Astrocyte of the spinal cord (primary cell): ENCODE results near the gene FGFR3.

ENCODE experiments used
- DNase-seq: peaks from one replicate; pipeline ENCODE4 v3.0.0; 2011; ENCODE audit warnings: low read depth, low spot score
- H3K4me3 ChIP-seq: 2 replicates; pipeline ENCODE4 v1.5.1; 2011; ENCODE audit warnings: low read depth, mild to moderate bottlenecking, low read length, moderate library complexity
- in situ Hi-C: cut with HindIII; loops from 2 replicates; pipeline ENCODE4 v1.10.0; 2017; ENCODE audit warnings: low sequenced_read_pairs
- TF ChIP-seq, protein P1 (sequence below): IDR thresholded peaks from 2 replicates; pipeline ENCODE4 v1.5.1; 2012; ENCODE audit warnings: low read depth, mild to moderate bottlenecking, low read length, inconsistent platforms

The FGFR3 gene

GRCh38 chr4:1773754-1774153 is 19.3 kb upstream of the FGFR3 start:
- no peak for DNase-seq
- in situ Hi-C loops = no loop called here
- no peak overlapping the region for H3K4me3 ChIP-seq
- TF ChIP-seq, protein P1, sequence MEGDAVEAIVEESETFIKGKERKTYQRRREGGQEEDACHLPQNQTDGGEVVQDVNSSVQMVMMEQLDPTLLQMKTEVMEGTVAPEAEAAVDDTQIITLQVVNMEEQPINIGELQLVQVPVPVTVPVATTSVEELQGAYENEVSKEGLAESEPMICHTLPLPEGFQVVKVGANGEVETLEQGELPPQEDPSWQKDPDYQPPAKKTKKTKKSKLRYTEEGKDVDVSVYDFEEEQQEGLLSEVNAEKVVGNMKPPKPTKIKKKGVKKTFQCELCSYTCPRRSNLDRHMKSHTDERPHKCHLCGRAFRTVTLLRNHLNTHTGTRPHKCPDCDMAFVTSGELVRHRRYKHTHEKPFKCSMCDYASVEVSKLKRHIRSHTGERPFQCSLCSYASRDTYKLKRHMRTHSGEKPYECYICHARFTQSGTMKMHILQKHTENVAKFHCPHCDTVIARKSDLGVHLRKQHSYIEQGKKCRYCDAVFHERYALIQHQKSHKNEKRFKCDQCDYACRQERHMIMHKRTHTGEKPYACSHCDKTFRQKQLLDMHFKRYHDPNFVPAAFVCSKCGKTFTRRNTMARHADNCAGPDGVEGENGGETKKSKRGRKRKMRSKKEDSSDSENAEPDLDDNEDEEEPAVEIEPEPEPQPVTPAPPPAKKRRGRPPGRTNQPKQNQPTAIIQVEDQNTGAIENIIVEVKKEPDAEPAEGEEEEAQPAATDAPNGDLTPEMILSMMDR = no peak

- in situ Hi-C loops = no loop called here
- TF ChIP-seq, protein P1 = no peak
- no peak for DNase-seq
- no peak overlapping the region for H3K4me3 ChIP-seq
Observed at GRCh38 chr4:1775731-1776500, 17.2 kb upstream of the FGFR3 start.

GRCh38 chr4:1776521-1777161 is 16.5 kb upstream of the FGFR3 start:
- no peak overlapping the region for H3K4me3 ChIP-seq
- in situ Hi-C loops = no loop called here
- TF ChIP-seq, protein P1 = no peak
- DNase-seq = no peak

- peak; percentile 5 for DNase-seq
- TF ChIP-seq, protein P1 = no peak
- in situ Hi-C loops = no loop called here
- no peak overlapping the region for H3K4me3 ChIP-seq
Observed at GRCh38 chr4:1777822-1778641, 15.1 kb upstream of the FGFR3 start.

GRCh38 chr4:1778642-1779392 is 14.3 kb upstream of the FGFR3 start:
- DNase-seq = no peak
- in situ Hi-C loops = no loop called here
- no peak overlapping the region for H3K4me3 ChIP-seq
- TF ChIP-seq, protein P1 = no peak
